ENCODE data around the gene CAMTA1.

- TF ChIP-seq POLR2A (IDR thresholded peaks at IDR 0.05; ENCODE audit: low read length) (no peak), GATA1 (IDR thresholded peaks at IDR 0.05; ENCODE audit: low read depth, low read length) (no peak)
These were observed 985.4 kb downstream of the CAMTA1 start for GRCh38 chr1:7770669-7770996.

Data from erythroblast (primary cell).